Frontal cortex (tissue), 4 donors: ENCODE data around the gene CKS2. TPM values are rescaled to one million over a fixed set of nuclear protein-coding genes. Genes with fewer than 3 reads are reported as not detected.
"Not testable (repeated sequence)": the region's sequence is repeated elsewhere in the genome, so short reads cannot be mapped to it uniquely, and the experiment has no call there.

Experiments
- DNase-seq, 2 donors: peaks; one replicate each; pipeline ENCODE4 v3.0.0; 2012; ENCODE audit warnings: low spot score in 2 of 2
- FAIRE-seq: peaks from 2 replicates; lab custom pipeline; 2012; peaks lifted over from hg19 to GRCh38; lab: Jason Lieb, UNC
- total RNA-seq: library from RNA; depleted of rRNA; stranded (reverse); fragments of >200 nt; gene quantifications from one replicate; pipeline ENCODE4 v1.2.3, GENCODE V29; 2014
- donor health status: control.
- donor health status: control.
- donor health status: control.

CKS2 gene
- total RNA-seq, 1 donor from 2014 or later: 25.7 TPM

- DNase-seq: no peak
These were observed 1.2 kb upstream of the CKS2 start for GRCh38 chr9:89309608-89310474.

GRCh38 chr9:89311346-89312221 lies 589 bp downstream of the CKS2 start:
- FAIRE-seq: no peak
- DNase-seq: no peak

More at GRCh38 chr9:89309608-89310474, 1.2 kb upstream of the CKS2 start:
- FAIRE-seq: no peak

GRCh38 chr9:89312222-89312571 lies 1.2 kb downstream of the CKS2 start:
- DNase-seq: no peak
- FAIRE-seq: no peak

GRCh38 chr9:89313842-89314241 lies 2.8 kb downstream of the CKS2 start:
- no peak for FAIRE-seq
- no peak for DNase-seq

- no peak for DNase-seq
- FAIRE-seq: no peak
These were observed 4.0 kb downstream of the CKS2 start for GRCh38 chr9:89314955-89315354.

- DNase-seq (no peak), FAIRE-seq (no peak)
These were observed 4.5 kb downstream of the CKS2 start for GRCh38 chr9:89315482-89315881.

- FAIRE-seq (no peak), DNase-seq (no peak)
These were observed 6.3 kb downstream of the CKS2 start for GRCh38 chr9:89317282-89317681.

GRCh38 chr9:89318123-89319014 lies 7.4 kb downstream of the CKS2 start, which contains the start of gene SECISBP2:
Gene SECISBP2, plus strand, starts transcription at chr9:89318500. Its CDS starts 77 bp downstream, at chr9:89318577.
- peak; percentile 48 for FAIRE-seq
- peak; percentile 90 to 92 for DNase-seq

GRCh38 chr9:89319015-89319905 lies 8.3 kb downstream of the CKS2 start:
- FAIRE-seq: no peak

GRCh38 chr9:89323390-89323789 lies 12.4 kb downstream of the CKS2 start:
- DNase-seq: no peak
- no peak for FAIRE-seq

More at GRCh38 chr9:89319015-89319905, 8.3 kb downstream of the CKS2 start:
- peak in 1 of 2 donors; percentile 22 for DNase-seq

- FAIRE-seq: no peak
- DNase-seq: no peak
These were observed 14.7 kb downstream of the CKS2 start for GRCh38 chr9:89325733-89326132.

GRCh38 chr9:89328064-89328463 lies 17.1 kb downstream of the CKS2 start:
- DNase-seq (no peak), FAIRE-seq (no peak)

- FAIRE-seq (no peak), DNase-seq (no peak)
These were observed 18.9 kb downstream of the CKS2 start for GRCh38 chr9:89329917-89330316.

GRCh38 chr9:89330513-89330912 lies 19.5 kb downstream of the CKS2 start:
- FAIRE-seq (no peak), DNase-seq (no peak)

GRCh38 chr9:89339807-89340206 lies 28.8 kb downstream of the CKS2 start:
- FAIRE-seq: no peak
- DNase-seq: no peak

GRCh38 chr9:89340332-89340731 lies 29.3 kb downstream of the CKS2 start:
- FAIRE-seq: no peak
- no peak for DNase-seq

- no peak for DNase-seq
- FAIRE-seq: no peak
These were observed 31.2 kb downstream of the CKS2 start for GRCh38 chr9:89342213-89342612.

- DNase-seq (no peak), FAIRE-seq (no peak)
These were observed 32.0 kb downstream of the CKS2 start for GRCh38 chr9:89342948-89343347.

- not testable (repeated sequence) for DNase-seq, FAIRE-seq
These were observed 32.8 kb downstream of the CKS2 start for GRCh38 chr9:89343812-89344211.
